Thyroid gland (tissue), 4 donors: ENCODE results near the gene TOPORS.

Experiments
- POLR2A ChIP-seq, 2 donors: fragments of 450-650 bp; IDR thresholded peaks; one replicate each; pipeline ENCODE4 v1.6.1; 2017; ENCODE audit warnings: antibody characterized with exemption in 2 of 2, mild to moderate bottlenecking in 2 of 2, moderate library complexity in 1 of 2
- TF ChIP-seq, protein P1 (sequence below), 6 experiments: fragments of 200-600 bp in 3 of 6; fragments of 450-650 bp in 3 of 6; sonication (generic) in 3 of 6; IDR thresholded peaks; one replicate each; pipeline ENCODE4 v1.5.1; 2016 to 2019; ENCODE audit warnings: antibody characterized with exemption in 6 of 6, mild to moderate bottlenecking in 2 of 6, inconsistent platforms in 1 of 6, moderate library complexity in 1 of 6

DNA sequence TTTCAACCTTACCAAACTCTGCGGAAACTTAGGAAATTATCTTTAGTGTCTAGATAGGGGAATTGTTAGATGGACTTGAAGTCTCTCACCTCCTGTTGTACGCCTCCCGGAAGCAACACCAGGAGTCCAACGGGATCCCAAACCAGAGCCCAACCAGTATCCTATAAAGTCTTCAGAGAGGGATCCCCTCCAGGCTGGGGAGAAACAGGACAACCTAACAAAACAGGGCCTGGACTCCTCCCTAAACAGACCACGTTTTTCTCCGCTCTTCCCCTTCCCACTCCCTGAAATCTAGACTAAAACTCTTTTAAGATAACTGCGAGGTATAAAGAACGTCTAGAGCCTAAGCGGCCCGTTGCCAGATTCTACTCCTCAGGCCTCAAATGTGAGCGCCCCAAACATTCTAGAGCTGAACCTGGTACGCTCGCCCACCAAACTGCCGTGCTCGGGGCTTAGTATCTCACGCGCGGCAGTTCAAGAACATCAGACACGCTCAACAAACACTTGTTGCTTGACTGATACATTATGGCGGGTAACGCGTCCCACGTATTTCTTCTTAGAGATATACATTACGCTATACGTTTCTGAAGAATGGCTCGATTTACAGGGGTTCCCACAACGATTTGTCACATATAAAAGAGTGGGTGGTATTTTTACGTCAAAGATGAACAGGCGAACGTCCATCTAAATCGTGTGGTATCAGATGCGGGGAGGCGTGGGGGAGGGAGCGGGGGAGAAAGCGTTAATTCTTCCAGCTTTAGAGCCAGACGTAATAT, 922 bp downstream of the TOPORS start:
- TF ChIP-seq, protein P1, sequence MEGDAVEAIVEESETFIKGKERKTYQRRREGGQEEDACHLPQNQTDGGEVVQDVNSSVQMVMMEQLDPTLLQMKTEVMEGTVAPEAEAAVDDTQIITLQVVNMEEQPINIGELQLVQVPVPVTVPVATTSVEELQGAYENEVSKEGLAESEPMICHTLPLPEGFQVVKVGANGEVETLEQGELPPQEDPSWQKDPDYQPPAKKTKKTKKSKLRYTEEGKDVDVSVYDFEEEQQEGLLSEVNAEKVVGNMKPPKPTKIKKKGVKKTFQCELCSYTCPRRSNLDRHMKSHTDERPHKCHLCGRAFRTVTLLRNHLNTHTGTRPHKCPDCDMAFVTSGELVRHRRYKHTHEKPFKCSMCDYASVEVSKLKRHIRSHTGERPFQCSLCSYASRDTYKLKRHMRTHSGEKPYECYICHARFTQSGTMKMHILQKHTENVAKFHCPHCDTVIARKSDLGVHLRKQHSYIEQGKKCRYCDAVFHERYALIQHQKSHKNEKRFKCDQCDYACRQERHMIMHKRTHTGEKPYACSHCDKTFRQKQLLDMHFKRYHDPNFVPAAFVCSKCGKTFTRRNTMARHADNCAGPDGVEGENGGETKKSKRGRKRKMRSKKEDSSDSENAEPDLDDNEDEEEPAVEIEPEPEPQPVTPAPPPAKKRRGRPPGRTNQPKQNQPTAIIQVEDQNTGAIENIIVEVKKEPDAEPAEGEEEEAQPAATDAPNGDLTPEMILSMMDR (IDR thresholded peaks at IDR 0.05) = no peak
- TF ChIP-seq POLR2A (IDR thresholded peaks at IDR 0.05) = no peak
